BLaER1 treated with 17β-estradiol and CSF1 and Interleukin-3, amounts not matched to agents 10 nM and 100 nM (cell line): Measurements from ENCODE around the gene ASB14.

Experiments used
- H3K27ac ChIP-seq, 11 experiments: shearing (Covaris generic); formaldehyde crosslinking; 2 replicates each; pipeline ENCODE4 v1.8.1; 2022
- H3K27me3 ChIP-seq, 11 experiments: shearing (Covaris generic); formaldehyde crosslinking; 2 replicates each; pipeline ENCODE4 v1.8.1; 2022
- H3K36me3 ChIP-seq, 11 experiments: shearing (Covaris generic); formaldehyde crosslinking; 2 replicates each; pipeline ENCODE4 v1.8.1; 2022
- H3K4me1 ChIP-seq, 10 experiments: shearing (Covaris generic); formaldehyde crosslinking; 2 replicates each; pipeline ENCODE4 v1.8.1; 2022
- H3K4me2 ChIP-seq, 11 experiments: shearing (Covaris generic); formaldehyde crosslinking; 2 replicates each; pipeline ENCODE4 v1.8.1; 2022
- H3K4me3 ChIP-seq, 10 experiments: shearing (Covaris generic); formaldehyde crosslinking; 2 replicates each; pipeline ENCODE4 v1.8.1; 2022
- H3K9ac ChIP-seq, 11 experiments: shearing (Covaris generic); formaldehyde crosslinking; 2 replicates each; pipeline ENCODE4 v1.8.1; 2022
- H3K9me3 ChIP-seq, 11 experiments: shearing (Covaris generic); formaldehyde crosslinking; replicated peaks in 1 of 11; 2 replicates each; pipeline ENCODE4 v1.8.1; 2022
- H4K20me1 ChIP-seq, 11 experiments: shearing (Covaris generic); formaldehyde crosslinking; 2 replicates each; pipeline ENCODE4 v1.8.1; 2022
- Cebpa-rat ChIP-seq, 11 experiments: shearing (Covaris generic); IDR thresholded peaks; 2 replicates each; pipeline ENCODE4 v1.8.1; 2022

Gene ASB14

DNA sequence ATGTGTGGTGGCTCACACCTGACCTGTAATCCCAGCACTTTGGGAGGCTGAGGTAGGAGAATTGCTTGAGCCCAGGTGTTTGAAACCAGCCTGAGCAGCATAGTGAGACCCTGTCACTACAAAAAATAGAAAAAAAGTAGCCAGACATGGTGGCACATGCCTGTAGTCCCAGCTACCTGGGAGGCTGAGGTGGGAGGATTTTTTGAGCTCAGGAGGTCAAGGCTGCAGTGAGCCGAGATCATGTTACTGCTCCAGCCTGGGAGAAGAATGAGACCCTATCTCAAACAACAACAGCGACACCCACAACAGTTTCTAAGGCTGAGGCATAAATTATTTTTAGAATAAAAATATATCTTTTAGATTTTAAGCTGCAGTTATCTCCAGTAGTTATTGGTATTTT, 58.7 kb downstream of the ASB14 start:
- Histone ChIP-seq H3K27me3 (no peaks in the 10 kb centered on the region), H3K27ac (no peak overlapping the region), H3K4me2 (peak overlapping the region in 2 of 11 experiments; percentile 35 to 41; a peak in 4 of 22 replicates), H3K9ac (no peak overlapping the region), H3K9me3 (peaks cover 2 to 9% (median 6%) of the 10 kb centered on the region in 11 experiments; a peak in 16 of 22 replicates), H4K20me1 (peaks cover 3 to 82% (median 24%) of the 10 kb centered on the region in 11 experiments; a peak in 18 of 22 replicates), H3K4me1 (peaks cover 18 to 49% (median 22%) of the 10 kb centered on the region in 10 experiments), H3K36me3 (peaks cover 20 to 57% (median 44%) of the 10 kb centered on the region in 11 experiments), H3K4me3 (no peak overlapping the region)
- TF ChIP-seq Cebpa-rat (IDR thresholded peaks at IDR 0.05): no peak

DNA sequence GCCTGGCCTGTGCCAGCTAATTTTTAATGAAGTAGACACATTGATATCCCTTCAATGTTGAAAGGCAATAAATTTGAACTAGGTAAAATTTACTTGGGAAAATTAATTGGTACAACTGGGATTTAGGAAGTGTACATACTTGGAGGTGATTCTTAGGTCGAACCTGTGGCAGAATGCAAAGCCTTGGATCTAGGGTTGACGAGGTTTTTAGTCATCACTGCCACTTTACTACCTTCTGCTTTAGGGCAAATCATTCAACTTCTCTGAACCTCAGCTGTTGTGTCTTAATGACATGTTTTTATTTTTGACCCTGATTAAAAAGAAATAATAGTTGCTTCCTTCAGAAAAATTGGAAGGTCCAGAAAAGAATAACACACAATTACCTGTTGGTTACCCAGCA, 62.5 kb downstream of the ASB14 start:
- Histone ChIP-seq H3K36me3 (peaks cover 0 to 26% (median 13%) of the 10 kb centered on the region in 11 experiments; a peak in 16 of 22 replicates), H3K9me3 (no peaks in the 10 kb centered on the region), H3K27ac (no peak overlapping the region), H3K4me2 (peak overlapping the region; percentile 77 to 96 (median 90); a peak in 18 of 22 replicates), H4K20me1 (peaks cover 3 to 60% (median 26%) of the 10 kb centered on the region in 11 experiments; a peak in 18 of 22 replicates), H3K4me3 (no peak overlapping the region), H3K4me1 (peaks cover 39 to 61% (median 46%) of the 10 kb centered on the region in 10 experiments), H3K9ac (no peak overlapping the region), H3K27me3 (no peaks in the 10 kb centered on the region)
- TF ChIP-seq Cebpa-rat (IDR thresholded peaks at IDR 0.05): no peak

DNA sequence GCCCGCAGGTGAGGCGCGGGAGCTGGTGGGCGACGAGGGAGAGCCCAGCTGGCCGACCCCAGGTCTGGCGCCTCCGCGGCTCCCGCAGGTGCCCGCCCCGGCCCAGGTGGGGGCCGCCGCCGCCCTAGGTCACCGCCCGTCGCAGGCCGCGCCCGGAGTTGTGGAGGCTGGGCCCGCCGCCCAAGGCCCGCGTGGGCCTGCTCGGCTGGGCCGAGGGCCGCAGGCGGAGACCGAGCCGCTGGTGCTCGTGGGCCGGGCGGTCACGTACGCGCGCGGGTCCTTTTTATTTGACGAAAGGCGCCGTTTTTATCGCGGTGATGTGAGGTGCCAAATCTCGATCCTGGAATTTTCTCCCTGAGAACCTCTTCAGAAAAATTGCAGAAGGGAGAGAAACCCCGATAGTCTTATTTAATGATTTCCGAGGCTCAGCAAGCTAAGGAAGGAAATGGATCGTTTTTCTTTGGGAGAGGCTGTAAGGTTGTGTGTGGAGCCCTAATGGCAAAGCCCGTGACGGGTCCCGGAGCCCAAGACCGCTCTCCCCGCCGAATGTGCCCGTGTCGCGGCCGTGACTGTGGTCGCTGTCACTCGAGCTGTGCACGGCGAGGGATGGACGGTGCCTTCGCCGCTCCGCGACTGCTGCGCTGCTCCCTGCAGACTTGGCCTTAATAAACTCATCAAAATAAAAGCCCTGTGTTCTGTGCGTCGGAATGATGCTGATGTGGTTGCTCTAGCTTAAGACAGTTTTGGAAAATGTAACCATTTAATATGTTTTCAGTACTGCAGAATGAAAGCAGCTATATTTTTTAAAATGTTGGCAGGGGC, 64.3 kb downstream of the ASB14 start:
- no peaks in the 10 kb centered on the region for H3K27me3 ChIP-seq
- TF ChIP-seq Cebpa-rat (IDR thresholded peaks at IDR 0.05): no peak
- H3K36me3 ChIP-seq: peaks cover 0 to 23% (median 13%) of the 10 kb centered on the region in 11 experiments; a peak in 14 of 22 replicates
- peak overlapping the region; percentile 87 to 94 (median 92) for H3K9ac ChIP-seq
- H3K4me3 ChIP-seq: peak overlapping the region; percentile 88 to 99 (median 96)
- H4K20me1 ChIP-seq: peaks cover 3 to 42% (median 26%) of the 10 kb centered on the region in 11 experiments; a peak in 18 of 22 replicates
- H3K9me3 ChIP-seq: no peaks in the 10 kb centered on the region
- H3K27ac ChIP-seq: peak overlapping the region; percentile 80 to 94 (median 86)
- H3K4me2 ChIP-seq: peak overlapping the region; percentile 77 to 96 (median 90)
- H3K4me1 ChIP-seq: peaks cover 38 to 55% (median 47%) of the 10 kb centered on the region in 10 experiments

DNA sequence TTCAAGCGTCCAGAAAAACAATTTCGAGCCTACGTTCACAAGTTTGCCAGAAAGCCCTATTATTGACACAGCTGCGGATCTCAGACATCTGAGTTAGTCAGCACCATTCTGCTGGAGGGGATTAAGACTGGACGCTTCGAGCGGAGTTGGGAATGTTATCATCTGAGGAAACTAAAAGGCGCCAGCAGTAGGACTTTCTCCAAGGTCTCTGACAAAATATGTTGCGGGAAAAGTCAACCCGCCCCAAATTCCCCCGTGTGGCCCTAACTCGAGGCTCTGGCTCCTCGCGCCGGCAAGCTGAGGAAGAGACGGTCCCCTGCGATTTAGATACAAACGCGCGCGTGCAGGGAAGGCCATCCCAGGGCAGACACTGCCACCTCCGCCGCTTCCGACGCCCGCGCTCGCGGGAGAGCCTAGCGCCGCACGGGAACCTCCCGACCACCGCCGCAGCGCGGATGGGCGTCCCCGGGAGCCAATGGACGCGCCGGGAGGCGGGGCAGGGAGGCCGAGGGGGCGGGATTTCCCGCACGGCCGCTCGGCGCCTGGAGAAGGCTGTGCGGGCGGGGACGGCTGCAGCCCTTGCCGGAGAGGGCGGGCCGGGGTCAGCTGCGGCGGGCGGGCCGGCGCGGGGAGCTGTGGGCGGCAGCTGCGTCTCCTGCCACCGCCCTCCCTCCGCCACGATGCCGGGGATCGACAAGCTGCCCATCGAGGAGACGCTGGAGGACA, 65.1 kb downstream of the ASB14 start, which contains the start of gene APPL1:
TSS of gene APPL1 (plus strand) at position 526 of the 726 bp plus-strand sequence. CDS start at position 681, 155 bp downstream.
- peak within 1 kb of the TSS; percentile 77 to 96 (median 90) for H3K4me2 ChIP-seq
- no peaks in the 10 kb centered on the region for H3K9me3 ChIP-seq

DNA sequence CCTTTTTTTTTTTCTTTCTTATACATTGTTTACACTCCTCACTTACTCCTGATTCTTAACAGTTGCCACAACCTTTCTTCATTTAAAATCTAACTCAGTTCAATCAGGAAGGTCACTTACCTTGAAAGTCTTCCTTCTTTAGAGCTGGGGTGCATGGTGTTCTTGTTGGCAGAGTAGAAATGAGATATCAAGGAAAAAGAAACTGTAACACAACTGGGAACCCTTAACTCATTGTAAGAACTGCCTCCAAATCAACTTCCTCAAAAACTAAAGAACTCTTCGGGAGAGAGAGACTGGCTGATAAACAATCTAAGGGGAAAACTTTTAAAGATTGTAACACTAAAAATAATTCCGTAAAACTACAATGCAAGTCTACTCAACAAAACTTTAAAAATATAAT, 66.3 kb downstream of the ASB14 start:
- peak overlapping the region; percentile 66 to 96 (median 90) for H3K4me2 ChIP-seq
- H3K9ac ChIP-seq: peak overlapping the region in 4 of 11 experiments; percentile 25 to 56 (median 44); a peak in 6 of 22 replicates
- peak overlapping the region in 5 of 11 experiments; percentile 2 to 55 (median 36); a peak in 6 of 22 replicates for H3K27ac ChIP-seq
- peaks cover 3 to 28% (median 20%) of the 10 kb centered on the region in 11 experiments; a peak in 17 of 22 replicates for H4K20me1 ChIP-seq
- no peaks in the 10 kb centered on the region for H3K9me3 ChIP-seq
- H3K4me3 ChIP-seq: peak overlapping the region in 3 of 10 experiments; percentile 36 to 97 (median 41); a peak in 5 of 20 replicates
- no peak for TF ChIP-seq Cebpa-rat (IDR thresholded peaks at IDR 0.05)
- H3K4me1 ChIP-seq: peaks cover 38 to 55% (median 45%) of the 10 kb centered on the region in 10 experiments
- no peaks in the 10 kb centered on the region for H3K27me3 ChIP-seq
- H3K36me3 ChIP-seq: peaks cover 0 to 8% (median 5%) of the 10 kb centered on the region in 11 experiments; a peak in 10 of 22 replicates

More for the DNA sequence above, 65.1 kb downstream of the ASB14 start, which contains the start of gene APPL1:
- Histone ChIP-seq H3K27ac (peak within 1 kb of the TSS; percentile 80 to 94 (median 86)), H3K36me3 (peaks cover 0 to 18% (median 8%) of the 10 kb centered on the region in 11 experiments; a peak in 14 of 22 replicates), H3K9ac (peak within 1 kb of the TSS; percentile 87 to 94 (median 92)), H4K20me1 (peaks cover 3 to 36% (median 26%) of the 10 kb centered on the region in 11 experiments; a peak in 18 of 22 replicates), H3K4me1 (peaks cover 38 to 55% (median 45%) of the 10 kb centered on the region in 10 experiments), H3K4me3 (peak within 1 kb of the TSS; percentile 88 to 99 (median 96)), H3K27me3 (no peaks in the 10 kb centered on the region)
- no peak for TF ChIP-seq Cebpa-rat (IDR thresholded peaks at IDR 0.05)

DNA sequence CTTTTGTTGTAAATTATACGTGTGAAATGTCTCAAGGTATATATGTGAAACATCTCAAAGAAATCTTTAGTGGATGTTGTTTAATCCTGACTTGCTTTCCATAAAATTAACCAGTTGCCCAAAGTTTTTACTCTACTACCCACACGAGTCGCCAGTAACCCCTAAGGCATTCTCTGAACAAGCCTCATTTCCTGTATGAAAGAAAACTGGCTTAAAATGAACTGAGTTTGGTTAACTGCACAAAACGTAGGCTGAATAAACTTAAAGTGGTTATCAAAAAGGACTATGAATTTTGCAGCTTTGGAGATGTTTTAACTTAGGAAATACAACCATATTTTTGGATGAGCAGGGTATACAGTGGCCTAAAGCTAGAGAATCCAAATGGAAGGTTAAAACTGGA, 67.6 kb downstream of the ASB14 start:
- peak overlapping the region; percentile 66 to 96 (median 90) for H3K4me2 ChIP-seq
- H3K36me3 ChIP-seq: no peaks in the 10 kb centered on the region
- no peak overlapping the region for H3K9ac ChIP-seq
- no peak overlapping the region for H3K4me3 ChIP-seq
- H4K20me1 ChIP-seq: peaks cover 3 to 15% (median 10%) of the 10 kb centered on the region in 11 experiments; a peak in 17 of 22 replicates
- H3K27ac ChIP-seq: no peak overlapping the region
- TF ChIP-seq Cebpa-rat (IDR thresholded peaks at IDR 0.05): no peak
- H3K27me3 ChIP-seq: no peaks in the 10 kb centered on the region
- H3K4me1 ChIP-seq: peaks cover 35 to 47% (median 42%) of the 10 kb centered on the region in 10 experiments
- no peaks in the 10 kb centered on the region for H3K9me3 ChIP-seq

DNA sequence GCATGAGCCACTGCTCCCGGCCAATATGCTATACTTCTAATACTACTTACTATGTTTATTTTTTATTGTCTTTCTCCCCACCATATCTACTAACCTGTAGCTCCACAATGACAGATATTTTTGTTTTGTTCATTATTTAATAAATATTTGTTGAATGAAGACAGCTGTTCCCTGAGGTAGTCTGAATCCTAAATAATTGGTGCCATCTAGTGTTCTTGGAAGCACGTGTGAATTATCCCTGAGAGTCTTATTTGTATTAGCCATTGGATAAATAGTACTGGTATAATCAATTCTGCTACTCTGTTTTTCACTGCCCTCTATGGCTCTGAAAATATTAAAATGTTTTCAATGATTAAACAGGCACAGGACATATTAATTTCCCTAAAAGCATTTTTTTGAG, 70.6 kb downstream of the ASB14 start:
- no peak overlapping the region for H3K4me2 ChIP-seq
- H3K4me3 ChIP-seq: no peak overlapping the region
- no peak overlapping the region for H3K9ac ChIP-seq

More for the DNA sequence above, 70.6 kb downstream of the ASB14 start:
- H3K27me3 ChIP-seq: no peaks in the 10 kb centered on the region
- no peak overlapping the region for H3K27ac ChIP-seq
- H3K4me1 ChIP-seq: peaks cover 19 to 28% (median 26%) of the 10 kb centered on the region in 10 experiments
- H4K20me1 ChIP-seq: no peaks in the 10 kb centered on the region
- no peak for TF ChIP-seq Cebpa-rat (IDR thresholded peaks at IDR 0.05)
- no peaks in the 10 kb centered on the region for H3K36me3 ChIP-seq
- H3K9me3 ChIP-seq: no peaks in the 10 kb centered on the region
